Measurements from ENCODE around the gene ARID2. TPM values are rescaled to one million over a fixed set of nuclear protein-coding genes. Genes with fewer than 3 reads are reported as not detected.

Gene ARID2
- total and polyA plus RNA-seq, 9 of the 15 experiments (the other 6 are each of a cell fraction or from before 2014, with no cell fraction given): 13.4 to 41.6 (median 29.4) TPM

GRCh38 chr12:45728630-45729232 is 775 bp upstream of the ARID2 start (continued):
- TF ChIP-seq FIP1L1 (IDR thresholded peaks at IDR 0.05; ENCODE audit: low read depth, low read length, poor library complexity, severe bottlenecking) (peak; percentile 86), ZKSCAN3 (CRISPR knock-in tag; IDR thresholded peaks at IDR 0.05) (no peak), SAFB (IDR thresholded peaks at IDR 0.05; ENCODE audit: borderline replicate concordance, low read depth, low read length) (peak; percentile 93), SMARCA4 (IDR thresholded peaks at IDR 0.05) (0 out of 2 replicates have a peak, but pooled peaks have one; percentile 32), BHLHE40 (IDR thresholded peaks at IDR 0.05; ENCODE audit: low read length) (peak; percentile 52; the same call in 1 of the 2 replicates), TFAP4 (CRISPR knock-in tag; IDR thresholded peaks at IDR 0.05; ENCODE audit: borderline replicate concordance) (peak; percentile 93), PCBP2 (IDR thresholded peaks at IDR 0.05; ENCODE audit: low read depth, low read length, poor library complexity, severe bottlenecking) (peak; percentile 39), MEF2A (IDR thresholded peaks at IDR 0.05; ENCODE audit: control insufficient read depth, low read depth, low read length) (0 out of 2 replicates have a peak, but pooled peaks have one; percentile 7), JUND (IDR thresholded peaks at IDR 0.05; ENCODE audit: borderline replicate concordance, low read depth, low read length) (peak; percentile 65), JUND (tag; IDR thresholded peaks at IDR 0.05; ENCODE audit: borderline replicate concordance, low read depth, low read length) (peak; percentile 53; the same call in 1 of the 3 replicates), RFX5 (IDR thresholded peaks at IDR 0.05; ENCODE audit: low read depth, low read length) (no peak), KAT8 (IDR thresholded peaks at IDR 0.05; ENCODE audit: low read depth) (no peak), TAL1 (IDR thresholded peaks at IDR 0.05) (no peak), RBM25 (IDR thresholded peaks at IDR 0.05; ENCODE audit: low read depth, low read length, severe bottlenecking) (no peak), CHD7 (IDR thresholded peaks at IDR 0.05; ENCODE audit: low read depth, low read length) (no peak)
